ENCODE results near the gene RANBP2. TPM values are rescaled to one million over a fixed set of nuclear protein-coding genes. Genes with fewer than 3 reads are reported as not detected.
"Not testable (repeated sequence)": the region's sequence is repeated elsewhere in the genome, so short reads cannot be mapped to it uniquely, and the experiment has no call there.

Gene RANBP2
- total RNA-seq, 1 experiment from 2014 or later, result 47.5 TPM

DNA sequence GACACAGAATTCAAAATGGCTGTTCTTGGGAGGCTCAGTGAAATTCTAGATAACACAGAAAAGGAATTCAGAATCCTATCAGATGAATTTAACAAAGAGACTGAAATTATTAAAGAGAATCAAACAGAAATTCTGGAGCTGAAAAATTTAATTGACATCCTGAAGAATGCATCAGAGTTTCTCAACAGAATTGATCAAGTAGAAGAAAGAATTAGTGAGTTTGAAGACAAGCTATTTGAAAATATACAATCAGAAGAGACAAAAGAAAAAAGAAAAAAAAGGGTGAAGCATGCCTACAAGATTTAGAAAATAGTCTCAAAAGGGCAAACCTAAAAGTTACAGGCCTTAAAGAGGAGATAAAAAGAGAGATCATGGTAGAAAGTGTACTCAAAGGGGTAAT lies 12.0 kb upstream of the RANBP2 start:
- H3K4me2 ChIP-seq, result no peak overlapping the region
- H4K20me1 ChIP-seq (ENCODE audit: insufficient read depth), result no peaks in the 10 kb centered on the region
- H3K4me3 ChIP-seq, result no peak overlapping the region
- ChIA-PET CTCF (no interaction called here), POLR2A (ENCODE audit: unreplicated experiment) (no interaction called here)
- intact Hi-C loops (cut with micrococcal nuclease; ENCODE audit: unreplicated experiment), result no loop called here
- H2AFZ ChIP-seq, result no peak overlapping the region
- H3F3A ChIP-seq (ENCODE audit: insufficient read depth, low read depth), result no peaks in the 10 kb centered on the region
- BruUV-seq (replicated peaks), result no TSS peak
- no peaks in the 10 kb centered on the region for H3K36me3 ChIP-seq (ENCODE audit: low read depth)
- 0 out of 2 replicates have a peak, but pooled peaks cover 3% of the 10 kb centered on the region for H3K9me3 ChIP-seq (ENCODE audit: insufficient read depth, low read depth)
- H3K4me1 ChIP-seq (replicated peaks; ENCODE audit: insufficient read depth), result no peaks in the 10 kb centered on the region
- no peaks in the 10 kb centered on the region for H3K79me2 ChIP-seq (ENCODE audit: low read depth)
- 0 out of 2 replicates have a peak, but pooled peaks cover 4% of the 10 kb centered on the region for H3K9me2 ChIP-seq (ENCODE audit: insufficient read depth)
- no peaks in the 10 kb centered on the region for H3K27me3 ChIP-seq (ENCODE audit: insufficient read depth, low read depth)
- H3K27ac ChIP-seq, result no peak overlapping the region
- DNase-seq, result no peak
- TF ChIP-seq EZH2 (IDR thresholded peaks at IDR 0.05; ENCODE audit: low read depth), result no peak
- TF ChIP-seq, protein P1, sequence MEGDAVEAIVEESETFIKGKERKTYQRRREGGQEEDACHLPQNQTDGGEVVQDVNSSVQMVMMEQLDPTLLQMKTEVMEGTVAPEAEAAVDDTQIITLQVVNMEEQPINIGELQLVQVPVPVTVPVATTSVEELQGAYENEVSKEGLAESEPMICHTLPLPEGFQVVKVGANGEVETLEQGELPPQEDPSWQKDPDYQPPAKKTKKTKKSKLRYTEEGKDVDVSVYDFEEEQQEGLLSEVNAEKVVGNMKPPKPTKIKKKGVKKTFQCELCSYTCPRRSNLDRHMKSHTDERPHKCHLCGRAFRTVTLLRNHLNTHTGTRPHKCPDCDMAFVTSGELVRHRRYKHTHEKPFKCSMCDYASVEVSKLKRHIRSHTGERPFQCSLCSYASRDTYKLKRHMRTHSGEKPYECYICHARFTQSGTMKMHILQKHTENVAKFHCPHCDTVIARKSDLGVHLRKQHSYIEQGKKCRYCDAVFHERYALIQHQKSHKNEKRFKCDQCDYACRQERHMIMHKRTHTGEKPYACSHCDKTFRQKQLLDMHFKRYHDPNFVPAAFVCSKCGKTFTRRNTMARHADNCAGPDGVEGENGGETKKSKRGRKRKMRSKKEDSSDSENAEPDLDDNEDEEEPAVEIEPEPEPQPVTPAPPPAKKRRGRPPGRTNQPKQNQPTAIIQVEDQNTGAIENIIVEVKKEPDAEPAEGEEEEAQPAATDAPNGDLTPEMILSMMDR (conservative IDR thresholded peaks at IDR 0.05), result no peak

DNA sequence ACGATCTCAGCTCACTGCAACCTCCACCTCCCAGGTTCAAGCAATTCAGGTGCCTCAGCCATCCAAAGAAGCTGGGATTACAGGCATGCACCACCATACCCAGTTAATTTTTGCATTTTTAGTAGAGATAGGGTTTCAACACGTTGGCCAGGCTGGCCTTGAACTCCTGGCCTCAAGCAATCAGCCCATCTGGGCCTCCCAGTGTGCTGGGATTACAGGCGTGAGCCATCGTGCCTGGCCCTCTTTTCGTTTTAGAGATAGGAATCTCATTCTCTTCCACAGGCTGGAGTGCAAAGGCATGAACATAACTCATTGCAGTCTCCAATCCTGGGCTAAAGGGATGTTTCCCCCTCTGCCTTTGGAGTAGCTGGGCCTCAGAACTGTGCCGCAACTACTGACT lies 2.3 kb upstream of the RANBP2 start:
- CTCF ChIA-PET, result not testable (repeated sequence)

DNA sequence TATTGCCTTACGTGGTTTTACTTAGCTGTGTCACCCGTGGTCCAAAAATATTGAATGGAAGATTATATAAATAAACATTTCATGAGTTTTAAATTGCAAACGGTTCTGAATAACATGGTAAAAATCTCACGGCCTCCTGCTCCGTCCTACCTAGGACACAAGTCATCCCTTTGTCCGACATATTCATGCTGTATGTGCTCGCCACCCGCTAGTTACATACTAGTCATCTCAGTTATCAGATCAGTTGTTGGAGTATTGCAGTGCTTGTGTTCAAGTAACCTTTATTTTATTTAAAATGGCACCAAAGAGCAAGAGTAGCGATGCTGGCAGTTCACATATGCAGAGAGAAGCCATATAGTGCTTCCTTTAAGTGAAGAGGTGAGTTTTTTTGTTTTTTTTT lies 6.8 kb downstream of the RANBP2 start:
- H2AFZ ChIP-seq; H3K36me3 ChIP-seq (ENCODE audit: low read depth); BruUV-seq (replicated peaks); CTCF ChIA-PET; H3K27me3 ChIP-seq (ENCODE audit: insufficient read depth, low read depth); H3K4me2 ChIP-seq; H3F3A ChIP-seq (ENCODE audit: insufficient read depth, low read depth); H3K9me3 ChIP-seq (ENCODE audit: insufficient read depth, low read depth); H3K9me2 ChIP-seq (ENCODE audit: insufficient read depth); H3K4me1 ChIP-seq (replicated peaks; ENCODE audit: insufficient read depth); intact Hi-C loops (cut with micrococcal nuclease; ENCODE audit: unreplicated experiment); H3K27ac ChIP-seq; H3K4me3 ChIP-seq; POLR2A ChIA-PET (ENCODE audit: unreplicated experiment); DNase-seq: not testable (repeated sequence)
- peaks cover 33% of the 10 kb centered on the region for H4K20me1 ChIP-seq (ENCODE audit: insufficient read depth)
- H3K79me2 ChIP-seq (ENCODE audit: low read depth), result peaks cover 76% of the 10 kb centered on the region

More for the DNA sequence above, 2.3 kb upstream of the RANBP2 start:
- H3K4me3 ChIP-seq; H3K27ac ChIP-seq; H3K9me3 ChIP-seq (ENCODE audit: insufficient read depth, low read depth); H3K9me2 ChIP-seq (ENCODE audit: insufficient read depth); DNase-seq; H3K27me3 ChIP-seq (ENCODE audit: insufficient read depth, low read depth); BruUV-seq (replicated peaks); H4K20me1 ChIP-seq (ENCODE audit: insufficient read depth); H2AFZ ChIP-seq; H3K4me1 ChIP-seq (replicated peaks; ENCODE audit: insufficient read depth); H3K4me2 ChIP-seq; POLR2A ChIA-PET (ENCODE audit: unreplicated experiment); H3F3A ChIP-seq (ENCODE audit: insufficient read depth, low read depth); H3K36me3 ChIP-seq (ENCODE audit: low read depth); intact Hi-C loops (cut with micrococcal nuclease; ENCODE audit: unreplicated experiment): not testable (repeated sequence)
- peaks cover 26% of the 10 kb centered on the region for H3K79me2 ChIP-seq (ENCODE audit: low read depth)

DNA sequence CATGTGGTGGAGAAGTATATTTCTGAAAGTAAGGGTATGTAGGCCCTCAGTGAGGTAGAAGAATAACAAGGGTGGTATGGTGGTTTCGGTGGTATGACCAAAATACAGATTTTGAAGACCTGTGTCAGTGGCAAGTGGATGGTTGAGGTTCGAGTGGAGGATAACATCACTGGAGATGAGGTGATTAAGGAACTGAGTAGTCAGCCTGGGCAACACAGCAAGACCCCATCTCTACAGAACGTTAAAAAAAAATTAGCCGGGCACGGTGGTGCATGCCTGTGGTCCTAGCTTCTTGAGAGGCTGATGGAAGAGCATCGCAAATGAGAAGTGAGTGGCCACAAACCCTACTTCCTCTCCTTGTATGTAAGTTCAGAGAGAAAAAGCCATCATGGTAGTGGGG lies 15.4 kb downstream of the RANBP2 start:
- BruUV-seq (replicated peaks), result TSS peak; percentile 5
- H3K9me3 ChIP-seq (ENCODE audit: insufficient read depth, low read depth); intact Hi-C loops (cut with micrococcal nuclease; ENCODE audit: unreplicated experiment); H3K36me3 ChIP-seq (ENCODE audit: low read depth); H3K79me2 ChIP-seq (ENCODE audit: low read depth); H3F3A ChIP-seq (ENCODE audit: insufficient read depth, low read depth); CTCF ChIA-PET; POLR2A ChIA-PET (ENCODE audit: unreplicated experiment); H3K4me2 ChIP-seq; H4K20me1 ChIP-seq (ENCODE audit: insufficient read depth); H3K4me3 ChIP-seq; H3K27ac ChIP-seq; H3K27me3 ChIP-seq (ENCODE audit: insufficient read depth, low read depth); H3K4me1 ChIP-seq (replicated peaks; ENCODE audit: insufficient read depth); H2AFZ ChIP-seq; DNase-seq; H3K9me2 ChIP-seq (ENCODE audit: insufficient read depth): not testable (repeated sequence)

DNA sequence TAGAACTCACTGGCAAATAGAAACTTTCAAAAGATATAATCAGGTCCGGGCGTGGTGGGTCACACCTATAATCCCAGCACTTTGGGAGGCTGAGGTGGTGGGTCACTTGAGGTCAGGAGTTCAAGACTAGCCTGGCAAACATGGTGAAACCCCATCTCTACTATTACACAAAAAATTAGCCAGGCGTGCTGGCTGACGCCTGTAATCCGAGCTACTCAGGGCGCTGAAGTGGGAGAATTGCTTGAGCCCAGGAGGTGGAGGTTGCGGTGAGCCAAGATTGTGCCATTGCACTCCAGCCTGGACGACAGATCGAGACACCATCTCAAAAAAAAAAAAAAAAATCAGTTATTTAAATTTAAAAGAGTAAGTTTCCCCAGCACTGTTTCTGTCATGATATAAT lies 38.7 kb downstream of the RANBP2 start:
- DNase-seq; H3F3A ChIP-seq (ENCODE audit: insufficient read depth, low read depth); H4K20me1 ChIP-seq (ENCODE audit: insufficient read depth); H2AFZ ChIP-seq; BruUV-seq (replicated peaks); intact Hi-C loops (cut with micrococcal nuclease; ENCODE audit: unreplicated experiment); H3K36me3 ChIP-seq (ENCODE audit: low read depth); H3K79me2 ChIP-seq (ENCODE audit: low read depth); H3K4me2 ChIP-seq; H3K4me1 ChIP-seq (replicated peaks; ENCODE audit: insufficient read depth); H3K9me2 ChIP-seq (ENCODE audit: insufficient read depth); H3K4me3 ChIP-seq; CTCF ChIA-PET; H3K27ac ChIP-seq; H3K9me3 ChIP-seq (ENCODE audit: insufficient read depth, low read depth); H3K27me3 ChIP-seq (ENCODE audit: insufficient read depth, low read depth); POLR2A ChIA-PET (ENCODE audit: unreplicated experiment): not testable (repeated sequence)

DNA sequence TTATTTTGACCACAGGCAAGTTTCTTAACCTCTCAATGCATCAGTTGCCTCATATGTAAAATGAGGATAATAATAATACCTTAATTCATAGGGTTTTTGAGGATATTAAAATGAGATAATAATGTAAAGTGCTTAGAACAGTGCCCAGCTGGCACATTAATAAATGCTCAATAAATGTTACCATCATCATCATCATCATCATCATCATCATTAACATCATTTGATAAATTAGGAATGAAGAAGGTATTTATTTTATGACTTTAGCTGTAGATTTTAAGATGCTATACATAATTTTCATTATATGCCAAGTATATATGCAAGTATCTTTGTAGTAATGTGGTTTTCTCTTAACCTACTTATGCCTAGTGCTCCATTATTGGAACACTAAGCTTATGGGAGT lies 43.3 kb downstream of the RANBP2 start:
- H3F3A ChIP-seq (ENCODE audit: insufficient read depth, low read depth); H3K4me1 ChIP-seq (replicated peaks; ENCODE audit: insufficient read depth); H3K9me3 ChIP-seq (ENCODE audit: insufficient read depth, low read depth); H4K20me1 ChIP-seq (ENCODE audit: insufficient read depth); H3K9me2 ChIP-seq (ENCODE audit: insufficient read depth); H3K4me3 ChIP-seq; BruUV-seq (replicated peaks); POLR2A ChIA-PET (ENCODE audit: unreplicated experiment); H3K79me2 ChIP-seq (ENCODE audit: low read depth); H2AFZ ChIP-seq; CTCF ChIA-PET; H3K27ac ChIP-seq; DNase-seq; H3K4me2 ChIP-seq; H3K27me3 ChIP-seq (ENCODE audit: insufficient read depth, low read depth); intact Hi-C loops (cut with micrococcal nuclease; ENCODE audit: unreplicated experiment): not testable (repeated sequence)
- peaks cover 21% of the 10 kb centered on the region; the same call in 1 of the 2 replicates for H3K36me3 ChIP-seq (ENCODE audit: low read depth)

DNA sequence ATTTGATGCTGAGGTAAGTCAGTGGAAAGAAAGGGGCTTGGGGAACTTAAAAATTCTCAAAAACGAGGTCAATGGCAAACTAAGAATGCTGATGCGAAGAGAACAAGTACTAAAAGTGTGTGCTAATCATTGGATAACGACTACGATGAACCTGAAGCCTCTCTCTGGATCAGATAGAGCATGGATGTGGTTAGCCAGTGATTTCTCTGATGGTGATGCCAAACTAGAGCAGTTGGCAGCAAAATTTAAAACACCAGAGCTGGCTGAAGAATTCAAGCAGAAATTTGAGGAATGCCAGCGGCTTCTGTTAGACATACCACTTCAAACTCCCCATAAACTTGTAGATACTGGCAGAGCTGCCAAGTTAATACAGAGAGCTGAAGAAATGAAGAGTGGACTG lies 47.4 kb downstream of the RANBP2 start:
- peaks cover 27% of the 10 kb centered on the region for H3K36me3 ChIP-seq (ENCODE audit: low read depth)
- H3K27me3 ChIP-seq (ENCODE audit: insufficient read depth, low read depth); DNase-seq; H3K79me2 ChIP-seq (ENCODE audit: low read depth); H3K4me2 ChIP-seq; CTCF ChIA-PET; POLR2A ChIA-PET (ENCODE audit: unreplicated experiment); H3F3A ChIP-seq (ENCODE audit: insufficient read depth, low read depth); H3K9me3 ChIP-seq (ENCODE audit: insufficient read depth, low read depth); H2AFZ ChIP-seq; H4K20me1 ChIP-seq (ENCODE audit: insufficient read depth); intact Hi-C loops (cut with micrococcal nuclease; ENCODE audit: unreplicated experiment); H3K9me2 ChIP-seq (ENCODE audit: insufficient read depth); H3K27ac ChIP-seq; BruUV-seq (replicated peaks); H3K4me1 ChIP-seq (replicated peaks; ENCODE audit: insufficient read depth); H3K4me3 ChIP-seq: not testable (repeated sequence)
